C4-2B (cell line): Measurements from ENCODE around the gene TOM1L2.

Experiments
- ZFX ChIP-seq: fragments of 450-650 bp; IDR thresholded peaks from 2 replicates; pipeline ENCODE4 v1.6.1; 2017
- TF ChIP-seq, protein P1 (sequence below): fragments of 450-650 bp; conservative IDR thresholded peaks from 2 replicates; pipeline ENCODE4 v1.5.1; 2017; ENCODE audit warnings: mild to moderate bottlenecking

- TF ChIP-seq, protein P1, sequence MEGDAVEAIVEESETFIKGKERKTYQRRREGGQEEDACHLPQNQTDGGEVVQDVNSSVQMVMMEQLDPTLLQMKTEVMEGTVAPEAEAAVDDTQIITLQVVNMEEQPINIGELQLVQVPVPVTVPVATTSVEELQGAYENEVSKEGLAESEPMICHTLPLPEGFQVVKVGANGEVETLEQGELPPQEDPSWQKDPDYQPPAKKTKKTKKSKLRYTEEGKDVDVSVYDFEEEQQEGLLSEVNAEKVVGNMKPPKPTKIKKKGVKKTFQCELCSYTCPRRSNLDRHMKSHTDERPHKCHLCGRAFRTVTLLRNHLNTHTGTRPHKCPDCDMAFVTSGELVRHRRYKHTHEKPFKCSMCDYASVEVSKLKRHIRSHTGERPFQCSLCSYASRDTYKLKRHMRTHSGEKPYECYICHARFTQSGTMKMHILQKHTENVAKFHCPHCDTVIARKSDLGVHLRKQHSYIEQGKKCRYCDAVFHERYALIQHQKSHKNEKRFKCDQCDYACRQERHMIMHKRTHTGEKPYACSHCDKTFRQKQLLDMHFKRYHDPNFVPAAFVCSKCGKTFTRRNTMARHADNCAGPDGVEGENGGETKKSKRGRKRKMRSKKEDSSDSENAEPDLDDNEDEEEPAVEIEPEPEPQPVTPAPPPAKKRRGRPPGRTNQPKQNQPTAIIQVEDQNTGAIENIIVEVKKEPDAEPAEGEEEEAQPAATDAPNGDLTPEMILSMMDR: no peak
- no peak for TF ChIP-seq ZFX
These were observed 78.2 kb downstream of the TOM1L2 start for GRCh38 chr17:17893801-17894644.
